Measurements from ENCODE around the gene HMGCS2. TPM values are rescaled to one million over a fixed set of nuclear protein-coding genes. Genes with fewer than 3 reads are reported as not detected.

The HMGCS2 gene
- not detected in 2 replicates for total RNA-seq

DNA sequence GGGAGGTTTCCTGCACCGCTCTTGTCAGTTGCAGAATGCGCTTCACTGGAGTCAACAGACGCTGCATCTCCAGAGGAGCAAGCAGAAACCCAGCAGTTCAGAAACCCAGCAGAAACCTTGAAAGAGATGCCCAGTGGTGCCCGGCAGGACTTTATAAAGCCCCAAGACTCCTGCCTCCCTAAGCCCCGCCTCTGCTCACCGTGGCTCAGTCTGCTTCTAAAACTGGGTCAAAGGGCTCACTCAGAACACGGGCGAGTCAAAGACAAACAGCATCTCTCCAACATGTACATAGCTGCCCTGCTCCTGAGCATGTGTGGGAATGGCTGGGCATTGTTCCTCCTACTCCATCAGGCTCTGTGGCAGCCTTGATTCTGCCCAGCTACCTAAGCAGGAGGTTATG lies at the start of gene HMGCS2:
Gene HMGCS2 (minus strand): TSS at position 128 of the 400 bp plus-strand sequence. CDS start 61 bp downstream, at position 67.
- DNase-seq (ENCODE audit: low read depth) = no peak
- Histone ChIP-seq H3K36me3 (ENCODE audit: control insufficient read depth, insufficient read depth, low read length) (no peaks in the 10 kb centered on the region), H3K27me3 (ENCODE audit: control insufficient read depth, insufficient read depth, low read length) (no peaks in the 10 kb centered on the region), H3K4me3 (ENCODE audit: low read depth, low read length) (no peak within 1 kb of the TSS)
- no peak for TF ChIP-seq CTCF (IDR thresholded peaks at IDR 0.05; ENCODE audit: insufficient read depth, low read length, poor library complexity, severe bottlenecking)

DNA sequence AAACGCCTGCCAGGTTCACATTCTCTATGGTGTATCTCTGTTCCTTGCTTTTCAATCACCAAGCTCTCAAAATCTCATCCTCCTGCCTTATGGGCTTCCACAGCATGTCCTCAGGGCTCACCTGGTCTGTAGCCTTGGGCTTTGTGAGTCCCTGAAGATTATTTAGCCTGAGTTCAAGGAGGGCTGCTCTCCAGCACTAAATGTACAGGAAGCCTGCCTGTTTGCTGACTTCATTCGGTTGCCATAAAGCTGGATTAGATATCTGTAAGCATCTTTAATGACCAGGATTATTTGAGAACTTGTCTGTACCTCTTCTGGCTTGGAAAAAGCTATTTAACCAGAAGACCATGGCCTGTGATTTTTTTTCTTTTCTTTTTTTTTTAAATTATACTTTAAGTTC lies 49.5 kb upstream of the HMGCS2 start:
- no peak for DNase-seq (ENCODE audit: low read depth)
- Histone ChIP-seq H3K27me3 (ENCODE audit: control insufficient read depth, insufficient read depth, low read length) (no peaks in the 10 kb centered on the region), H3K36me3 (ENCODE audit: control insufficient read depth, insufficient read depth, low read length) (no peaks in the 10 kb centered on the region), H3K4me3 (ENCODE audit: low read depth, low read length) (no peak overlapping the region)
- no peak for TF ChIP-seq CTCF (IDR thresholded peaks at IDR 0.05; ENCODE audit: insufficient read depth, low read length, poor library complexity, severe bottlenecking)

DNA sequence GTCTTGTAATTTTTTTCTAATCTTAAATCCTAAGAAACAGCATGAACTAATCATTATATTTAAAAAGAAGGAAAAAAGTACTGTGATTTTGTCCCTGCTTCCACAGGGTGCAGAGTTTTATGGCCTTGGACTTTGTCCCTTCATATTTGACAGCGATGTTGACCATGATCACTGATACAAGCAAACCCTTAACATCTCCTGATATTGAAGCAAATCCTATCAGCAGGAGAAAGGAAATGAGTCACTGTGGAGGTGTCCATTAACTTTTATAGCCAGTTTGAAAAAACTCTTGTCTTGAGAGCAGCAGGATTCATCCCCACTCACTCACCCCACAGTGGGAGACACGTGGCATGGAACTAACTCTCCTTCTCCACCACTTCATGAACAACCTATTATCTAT lies 47.7 kb upstream of the HMGCS2 start:
- Histone ChIP-seq H3K27me3 (ENCODE audit: control insufficient read depth, insufficient read depth, low read length) (no peaks in the 10 kb centered on the region), H3K36me3 (ENCODE audit: control insufficient read depth, insufficient read depth, low read length) (no peaks in the 10 kb centered on the region), H3K4me3 (ENCODE audit: low read depth, low read length) (no peak overlapping the region)
- TF ChIP-seq CTCF (IDR thresholded peaks at IDR 0.05; ENCODE audit: insufficient read depth, low read length, poor library complexity, severe bottlenecking) = no peak
- peak; percentile 56 for DNase-seq (ENCODE audit: low read depth)

GRCh38 chr1:119815928-119816327 lies 47.2 kb upstream of the HMGCS2 start:
- no peak for TF ChIP-seq CTCF (IDR thresholded peaks at IDR 0.05; ENCODE audit: insufficient read depth, low read length, poor library complexity, severe bottlenecking)
- no peak for DNase-seq (ENCODE audit: low read depth)
- H3K36me3 ChIP-seq (ENCODE audit: control insufficient read depth, insufficient read depth, low read length) = no peaks in the 10 kb centered on the region
- no peak overlapping the region for H3K4me3 ChIP-seq (ENCODE audit: low read depth, low read length)
- H3K27me3 ChIP-seq (ENCODE audit: control insufficient read depth, insufficient read depth, low read length) = no peaks in the 10 kb centered on the region

- no peak for TF ChIP-seq CTCF (IDR thresholded peaks at IDR 0.05; ENCODE audit: insufficient read depth, low read length, poor library complexity, severe bottlenecking)
- no peaks in the 10 kb centered on the region for H3K36me3 ChIP-seq (ENCODE audit: control insufficient read depth, insufficient read depth, low read length)
- H3K4me3 ChIP-seq (ENCODE audit: low read depth, low read length) = no peak overlapping the region
- H3K27me3 ChIP-seq (ENCODE audit: control insufficient read depth, insufficient read depth, low read length) = no peaks in the 10 kb centered on the region
- peak; percentile 31 for DNase-seq (ENCODE audit: low read depth)
These were observed 46.7 kb upstream of the HMGCS2 start for GRCh38 chr1:119815361-119815760.

DNA sequence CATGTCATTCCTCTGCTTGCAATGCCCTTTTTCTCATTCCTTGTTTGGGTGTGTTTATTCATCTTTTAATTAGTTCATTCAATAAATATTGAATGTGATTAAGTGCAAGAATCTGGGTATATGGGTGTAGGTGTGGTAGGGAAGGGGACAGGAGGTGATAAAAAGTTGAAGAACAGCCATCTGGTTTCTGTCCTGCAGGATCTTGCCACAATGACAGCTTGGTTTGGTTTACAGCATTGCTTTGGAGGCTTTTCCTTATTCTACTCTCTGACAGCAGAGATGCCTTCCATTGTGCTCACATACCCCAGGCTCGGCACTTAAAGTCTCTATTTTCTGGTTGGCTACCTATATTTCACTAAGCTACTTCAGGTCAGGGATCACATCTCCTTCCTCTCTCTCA lies 45.6 kb upstream of the HMGCS2 start:
- no peak for TF ChIP-seq CTCF (IDR thresholded peaks at IDR 0.05; ENCODE audit: insufficient read depth, low read length, poor library complexity, severe bottlenecking)
- H3K27me3 ChIP-seq (ENCODE audit: control insufficient read depth, insufficient read depth, low read length) = no peaks in the 10 kb centered on the region
- no peak overlapping the region for H3K4me3 ChIP-seq (ENCODE audit: low read depth, low read length)
- no peaks in the 10 kb centered on the region for H3K36me3 ChIP-seq (ENCODE audit: control insufficient read depth, insufficient read depth, low read length)
- DNase-seq (ENCODE audit: low read depth) = no peak

Measured in kidney epithelial cell (primary cell).